Right lobe of liver (tissue), 4 donors: ENCODE data around the gene CAP1.

ENCODE experiments used
- POLR2A ChIP-seq: fragments of 450-650 bp; IDR thresholded peaks from one replicate; pipeline ENCODE4 v1.6.1; 2017; ENCODE audit warnings: antibody characterized with exemption, mild to moderate bottlenecking
- TF ChIP-seq, protein P1 (sequence below), 4 donors: fragments of 200-600 bp in 3 of 4; fragments of 450-650 bp in 1 of 4; IDR thresholded peaks; one replicate each; pipeline versions ENCODE4 v1.5.1 to v1.8.0; 2016 to 2022; ENCODE audit warnings: antibody characterized with exemption in 4 of 4, mild to moderate bottlenecking in 2 of 4
- donor health status: DM: no; HTN: no; CAD: no.
- donor health status: DM: no; HTN: no; CAD: no.
- donor health status: DM: no; HTN: yes; CAD: no.

DNA sequence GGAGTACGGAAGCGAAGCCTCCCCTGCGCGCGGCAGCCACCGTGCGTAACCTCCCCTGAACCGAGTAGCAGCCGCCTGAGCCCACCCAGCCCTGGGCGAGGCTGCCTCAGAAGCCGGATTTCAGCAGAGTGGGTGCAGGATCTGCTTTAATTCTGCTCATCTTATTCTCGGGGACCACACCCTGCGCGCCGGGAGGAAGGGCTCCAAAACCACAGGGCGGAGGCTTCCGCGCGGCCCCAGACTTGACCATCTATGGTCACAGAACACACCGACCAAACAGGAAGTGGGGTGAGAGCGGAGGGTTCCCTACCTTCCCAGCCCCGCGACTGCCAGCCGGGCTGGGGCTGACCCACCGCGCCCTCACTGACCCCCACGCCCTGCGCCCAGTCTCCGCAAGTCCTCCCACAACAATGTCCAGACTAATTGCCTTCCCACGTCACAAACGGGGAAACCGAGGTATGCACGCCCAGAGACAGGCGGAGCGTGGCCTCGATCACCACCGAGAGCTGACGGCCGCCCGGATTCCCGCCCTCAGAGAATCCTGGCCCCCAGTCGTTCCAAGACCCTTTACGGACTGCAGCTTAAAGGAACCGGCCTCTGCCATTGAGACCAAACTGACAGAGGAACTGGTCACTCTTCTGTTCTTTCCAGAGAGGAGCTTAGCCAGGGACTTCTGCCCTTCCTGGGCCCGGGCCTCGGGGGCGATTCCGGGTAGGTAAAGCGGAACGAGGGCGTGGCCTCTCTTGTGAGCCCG lies 595 bp upstream of the CAP1 start:
- TF ChIP-seq, protein P1, sequence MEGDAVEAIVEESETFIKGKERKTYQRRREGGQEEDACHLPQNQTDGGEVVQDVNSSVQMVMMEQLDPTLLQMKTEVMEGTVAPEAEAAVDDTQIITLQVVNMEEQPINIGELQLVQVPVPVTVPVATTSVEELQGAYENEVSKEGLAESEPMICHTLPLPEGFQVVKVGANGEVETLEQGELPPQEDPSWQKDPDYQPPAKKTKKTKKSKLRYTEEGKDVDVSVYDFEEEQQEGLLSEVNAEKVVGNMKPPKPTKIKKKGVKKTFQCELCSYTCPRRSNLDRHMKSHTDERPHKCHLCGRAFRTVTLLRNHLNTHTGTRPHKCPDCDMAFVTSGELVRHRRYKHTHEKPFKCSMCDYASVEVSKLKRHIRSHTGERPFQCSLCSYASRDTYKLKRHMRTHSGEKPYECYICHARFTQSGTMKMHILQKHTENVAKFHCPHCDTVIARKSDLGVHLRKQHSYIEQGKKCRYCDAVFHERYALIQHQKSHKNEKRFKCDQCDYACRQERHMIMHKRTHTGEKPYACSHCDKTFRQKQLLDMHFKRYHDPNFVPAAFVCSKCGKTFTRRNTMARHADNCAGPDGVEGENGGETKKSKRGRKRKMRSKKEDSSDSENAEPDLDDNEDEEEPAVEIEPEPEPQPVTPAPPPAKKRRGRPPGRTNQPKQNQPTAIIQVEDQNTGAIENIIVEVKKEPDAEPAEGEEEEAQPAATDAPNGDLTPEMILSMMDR (IDR thresholded peaks at IDR 0.05): no peak
- peak; percentile 97 for TF ChIP-seq POLR2A
